HCT116 (cell line): ENCODE measurements around the gene IPO11. TPM values are rescaled to one million over a fixed set of nuclear protein-coding genes. Genes with fewer than 3 reads are reported as not detected.

Experiments
- ATAC-seq: fragments of 200-7000 bp; cut with Tn5 transposase; 2 replicates; pipeline ENCODE4 v1.9.1; 2020; ENCODE audit warnings: mild to moderate bottlenecking, moderate library complexity
- BruUV-seq: library from RNA; stranded (reverse); fragments of 400-500 nt; replicated peaks from 2 replicates; lab custom pipeline; 2021; lab: Mats Ljungman, UMichigan
- CTCF ChIA-PET: fragments of 300-600 bp; sonication (Branson Sonifier 250); formaldehyde crosslinking; loops from one replicate; lab custom pipeline; 2021; ENCODE audit warnings: antibody characterized with exemption; lab: Charles Lee
- POLR2A ChIA-PET: fragments of 300-600, 350-600 bp; sonication (Branson Sonifier 250); formaldehyde crosslinking; loops from one replicate; lab custom pipeline; 2021; ENCODE audit warnings: antibody characterized with exemption; lab: Charles Lee
- RAD21 ChIA-PET, 2 experiments: fragments of 300-600 bp; sonication (Branson Sonifier 250); formaldehyde crosslinking; loops; one replicate each; lab custom pipeline; 2023; ENCODE audit warnings: low total read pairs in 2 of 2; ENCODE audit not compliant: uncharacterized antibody in 2 of 2, unreplicated experiment in 2 of 2, low non-redundant PET in 1 of 2; lab: Charles Lee
- DNase-seq: peaks from one replicate; pipeline ENCODE4 v3.0.0-alpha.2; 2010; ENCODE audit warnings: low read depth, low spot score
- H2AFZ ChIP-seq: fragments of 200-600 bp; shearing (Covaris generic), sonication (generic); 2 replicates; pipeline ENCODE4 v1.6.1; 2017; ENCODE audit warnings: low read depth, mixed run types, mixed read lengths, antibody characterized with exemption, low read length; ENCODE audit not compliant: poor library complexity, severe bottlenecking
- H3K27ac ChIP-seq: 2 replicates; pipeline ENCODE4 v1.5.1; 2012; ENCODE audit warnings: low read depth, low read length
- H3K27me3 ChIP-seq: fragments of 200-600 bp; sonication (generic); 2 replicates; pipeline ENCODE4 v1.6.1; 2016; ENCODE audit warnings: mixed run types, low read length, mixed read lengths; ENCODE audit not compliant: insufficient read depth
- H3K36me3 ChIP-seq, 2 experiments: fragments of 200-500 bp in 1 of 2; fragments of 200-600 bp in 1 of 2; sonication (Bioruptor generic) in 1 of 2; sonication (generic) in 1 of 2; 2 replicates each; pipeline versions ENCODE4 v1.5.1 to v1.6.1; 2014 to 2016; ENCODE audit warnings: low read length in 2 of 2, inconsistent platforms in 1 of 2, mixed read lengths in 1 of 2, mixed run types in 1 of 2; ENCODE audit not compliant: insufficient read depth in 2 of 2, control insufficient read depth in 1 of 2
- H3K4me1 ChIP-seq, 2 experiments: fragments of 200-600 bp in 1 of 2; sonication (generic) in 1 of 2; 2 replicates each; pipeline versions ENCODE4 v1.5.1 to v1.6.1; 2012 to 2017; ENCODE audit warnings: low read length in 2 of 2, inconsistent platforms in 1 of 2, mild to moderate bottlenecking in 1 of 2, mixed read lengths in 1 of 2, mixed run types in 1 of 2, moderate library complexity in 1 of 2; ENCODE audit not compliant: insufficient read depth in 2 of 2, control insufficient read depth in 1 of 2
- H3K4me2 ChIP-seq: fragments of 200-600 bp; sonication (generic); 2 replicates; pipeline ENCODE4 v1.6.1; 2017; ENCODE audit warnings: mixed run types, low read length, mixed read lengths
- H3K4me3 ChIP-seq, 2 experiments: fragments of 200-600 bp in 1 of 2; sonication (generic) in 1 of 2; replicated peaks in 1 of 2; 2 replicates each; pipeline ENCODE4 v1.5.1; 2011 to 2016; ENCODE audit warnings: low read length in 2 of 2, control low read depth in 1 of 2, low read depth in 1 of 2, mild to moderate bottlenecking in 1 of 2, mixed read lengths in 1 of 2, mixed run types in 1 of 2
- H3K79me2 ChIP-seq: fragments of 200-600 bp; sonication (generic); 2 replicates; pipeline ENCODE4 v1.6.1; 2017; ENCODE audit warnings: mild to moderate bottlenecking, mixed run types, low read length, moderate library complexity, mixed read lengths; ENCODE audit not compliant: insufficient read depth
- H3K9ac ChIP-seq: fragments of 200-600 bp; sonication (generic); 2 replicates; pipeline ENCODE4 v1.6.1; 2016; ENCODE audit warnings: low read length, mixed read lengths
- H3K9me2 ChIP-seq: fragments of 200-600 bp; sonication (generic), shearing (Covaris generic); 2 replicates; pipeline ENCODE4 v1.6.1; 2017; ENCODE audit warnings: mixed run types, mild to moderate bottlenecking, moderate library complexity; ENCODE audit not compliant: insufficient read depth
- H3K9me3 ChIP-seq, 2 experiments: fragments of 200-500 bp in 1 of 2; fragments of 200-600 bp in 1 of 2; sonication (Bioruptor generic) in 1 of 2; sonication (generic) in 1 of 2; 2 replicates each; pipeline ENCODE4 v1.6.1; 2014 to 2017; ENCODE audit warnings: low read length in 2 of 2, mixed read lengths in 2 of 2, inconsistent platforms in 1 of 2, low read depth in 1 of 2, mild to moderate bottlenecking in 1 of 2, mixed run types in 1 of 2, moderate library complexity in 1 of 2; ENCODE audit not compliant: control insufficient read depth in 1 of 2, insufficient read depth in 1 of 2
- H4K20me1 ChIP-seq: fragments of 200-600 bp; sonication (generic), shearing (Covaris generic); 2 replicates; pipeline ENCODE4 v1.6.1; 2017; ENCODE audit warnings: mixed run types, mild to moderate bottlenecking, moderate library complexity; ENCODE audit not compliant: insufficient read depth
- CBX3 ChIP-seq: IDR thresholded peaks from 2 replicates; pipeline ENCODE4 v1.6.1; 2012; ENCODE audit warnings: low read depth
- CEBPB ChIP-seq: IDR thresholded peaks from 2 replicates; pipeline ENCODE4 v1.6.1; 2012; ENCODE audit warnings: low read depth
- ELF1 ChIP-seq: IDR thresholded peaks from 2 replicates; pipeline ENCODE4 v1.6.1; 2012; ENCODE audit warnings: low read depth, borderline replicate concordance
- EZH2 ChIP-seq: fragments of 200-600 bp; sonication (generic); IDR thresholded peaks from 2 replicates; pipeline ENCODE4 v1.6.1; 2017; ENCODE audit warnings: antibody characterized with exemption, mixed run types
- FOSL1 ChIP-seq: IDR thresholded peaks from 2 replicates; pipeline ENCODE4 v1.6.1; 2012; ENCODE audit warnings: low read depth
- JUND ChIP-seq: IDR thresholded peaks from 2 replicates; pipeline ENCODE4 v1.6.1; 2012
- POLR2AphosphoS5 ChIP-seq: IDR thresholded peaks from 2 replicates; pipeline ENCODE4 v1.6.1; 2011; ENCODE audit warnings: mild to moderate bottlenecking, low read depth, low read length, moderate library complexity
- RAD21 ChIP-seq: IDR thresholded peaks from 2 replicates; pipeline ENCODE4 v1.6.1; 2012; ENCODE audit warnings: low read depth, mild to moderate bottlenecking
- SRF ChIP-seq: IDR thresholded peaks from 2 replicates; pipeline ENCODE4 v1.6.1; 2012; ENCODE audit warnings: low read depth
- TCF7L2 ChIP-seq: IDR thresholded peaks from 2 replicates; pipeline ENCODE4 v1.7.0; 2011; ENCODE audit warnings: borderline replicate concordance, inconsistent platforms; ENCODE audit not compliant: insufficient read depth, insufficient read length; ENCODE audit errors: extremely low read depth
- YY1 ChIP-seq: IDR thresholded peaks from 2 replicates; pipeline ENCODE4 v1.6.1; 2011; ENCODE audit warnings: low read length, low read depth, moderate library complexity, mild to moderate bottlenecking; ENCODE audit not compliant: insufficient replicate concordance; ENCODE audit errors: extremely low read depth
- ZFX ChIP-seq: fragments of 450-650 bp; IDR thresholded peaks from 2 replicates; pipeline ENCODE4 v1.6.1; 2017
- intact Hi-C: fragments of 100-400 bp; cut with micrococcal nuclease; formaldehyde crosslinking; loops from 2 replicates; pipeline ENCODE4 v1.10.0; 2022
- total RNA-seq: library from RNA; stranded (reverse); gene quantifications from one replicate; pipeline ENCODE4 v1.2.1, GENCODE V29; 2021; ENCODE audit not compliant: unreplicated experiment
- TF ChIP-seq, protein P1 (sequence below): IDR thresholded peaks from 2 replicates; pipeline ENCODE4 v1.6.1; 2012
- TF ChIP-seq, protein P2 (sequence below), 3 experiments: fragments of 200-600 bp in 1 of 3; sonication (generic) in 1 of 3; IDR thresholded peaks in 2 of 3; conservative IDR thresholded peaks in 1 of 3; 2 replicates each; pipeline ENCODE4 v1.5.1; 2012 to 2017; ENCODE audit warnings: low read depth in 2 of 3, low read length in 2 of 3, antibody characterized with exemption in 1 of 3, borderline replicate concordance in 1 of 3, control low read depth in 1 of 3, mild to moderate bottlenecking in 1 of 3, mixed read lengths in 1 of 3, mixed run types in 1 of 3, moderate library complexity in 1 of 3; ENCODE audit not compliant: insufficient read depth in 1 of 3
- TF ChIP-seq, protein P3 (sequence below): IDR thresholded peaks from 2 replicates; pipeline ENCODE4 v1.6.1; 2012

The IPO11 gene
- total RNA-seq, 1 experiment from 2014 or later: 55.1 TPM

DNA sequence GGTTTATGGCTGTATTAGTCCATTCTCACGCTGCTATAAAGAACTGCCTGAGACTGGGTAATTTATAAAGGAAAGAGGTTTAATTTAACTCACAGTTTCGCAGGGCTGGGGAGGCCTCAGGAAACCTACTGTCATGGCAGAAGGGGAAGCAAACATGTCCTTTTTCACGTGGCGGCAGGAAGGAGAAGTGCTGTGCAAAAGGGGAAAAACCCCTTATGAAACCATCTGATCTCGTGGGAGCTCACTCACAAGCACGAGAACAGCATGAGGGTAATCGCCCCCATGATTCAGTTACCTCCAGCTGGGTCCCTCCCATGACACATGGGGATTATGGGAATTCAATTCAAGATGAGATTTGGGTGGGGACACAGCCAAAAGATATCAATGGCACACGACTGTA lies 180.0 kb downstream of the IPO11 start:
- CTCF ChIA-PET: no interaction called here
- BruUV-seq: no TSS peak

More for the DNA sequence above, 180.0 kb downstream of the IPO11 start:
- Histone ChIP-seq H3K79me2 (no peaks in the 10 kb centered on the region), H3K4me3 (no peak overlapping the region), H2AFZ (no peak overlapping the region), H3K36me3 (no peaks in the 10 kb centered on the region; a peak in 1 of 4 replicates)
- TF ChIP-seq FOSL1 (no peak), CBX3 (no peak), YY1 (no peak), JUND (no peak), ZFX (no peak), SRF (no peak), CEBPB (no peak), ELF1 (no peak), TCF7L2 (no peak), RAD21 (no peak), EZH2 (no peak), POLR2AphosphoS5 (no peak)
- TF ChIP-seq, protein P1, sequence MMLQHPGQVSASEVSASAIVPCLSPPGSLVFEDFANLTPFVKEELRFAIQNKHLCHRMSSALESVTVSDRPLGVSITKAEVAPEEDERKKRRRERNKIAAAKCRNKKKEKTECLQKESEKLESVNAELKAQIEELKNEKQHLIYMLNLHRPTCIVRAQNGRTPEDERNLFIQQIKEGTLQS: no peak
- TF ChIP-seq, protein P2, sequence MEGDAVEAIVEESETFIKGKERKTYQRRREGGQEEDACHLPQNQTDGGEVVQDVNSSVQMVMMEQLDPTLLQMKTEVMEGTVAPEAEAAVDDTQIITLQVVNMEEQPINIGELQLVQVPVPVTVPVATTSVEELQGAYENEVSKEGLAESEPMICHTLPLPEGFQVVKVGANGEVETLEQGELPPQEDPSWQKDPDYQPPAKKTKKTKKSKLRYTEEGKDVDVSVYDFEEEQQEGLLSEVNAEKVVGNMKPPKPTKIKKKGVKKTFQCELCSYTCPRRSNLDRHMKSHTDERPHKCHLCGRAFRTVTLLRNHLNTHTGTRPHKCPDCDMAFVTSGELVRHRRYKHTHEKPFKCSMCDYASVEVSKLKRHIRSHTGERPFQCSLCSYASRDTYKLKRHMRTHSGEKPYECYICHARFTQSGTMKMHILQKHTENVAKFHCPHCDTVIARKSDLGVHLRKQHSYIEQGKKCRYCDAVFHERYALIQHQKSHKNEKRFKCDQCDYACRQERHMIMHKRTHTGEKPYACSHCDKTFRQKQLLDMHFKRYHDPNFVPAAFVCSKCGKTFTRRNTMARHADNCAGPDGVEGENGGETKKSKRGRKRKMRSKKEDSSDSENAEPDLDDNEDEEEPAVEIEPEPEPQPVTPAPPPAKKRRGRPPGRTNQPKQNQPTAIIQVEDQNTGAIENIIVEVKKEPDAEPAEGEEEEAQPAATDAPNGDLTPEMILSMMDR (IDR thresholded peaks at IDR 0.05 in 2 of 3, conservative IDR thresholded peaks at IDR 0.05 in 1 of 3; ENCODE audit: borderline replicate concordance in 1 of 3, insufficient read depth in 1 of 3, low read depth in 2 of 3, low read length in 2 of 3): no peak
- TF ChIP-seq, protein P3, sequence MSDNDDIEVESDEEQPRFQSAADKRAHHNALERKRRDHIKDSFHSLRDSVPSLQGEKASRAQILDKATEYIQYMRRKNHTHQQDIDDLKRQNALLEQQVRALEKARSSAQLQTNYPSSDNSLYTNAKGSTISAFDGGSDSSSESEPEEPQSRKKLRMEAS: no peak
- TF ChIP-seq, all 23 proteins: peak for 0
- intact Hi-C loops: no loop called here
- no peak for DNase-seq
- Histone ChIP-seq H3K9me2 (no peaks in the 10 kb centered on the region), H3K4me1 (no peaks in the 10 kb centered on the region), H3K9ac (no peak overlapping the region), H3K9me3 (no peaks in the 10 kb centered on the region), H3K27ac (no peak overlapping the region), H3K4me2 (no peak overlapping the region), H4K20me1 (no peaks in the 10 kb centered on the region), H3K27me3 (no peaks in the 10 kb centered on the region)
- no peak for ATAC-seq
- ChIA-PET POLR2A (no interaction called here), RAD21 (no interaction called here)
